Measurements from ENCODE around the gene ANP32E.
A peak's percentile ranks its signal among the peaks of the same experiment; 100 is the strongest.
"Not testable (repeated sequence)": the region's sequence is repeated elsewhere in the genome, so short reads cannot be mapped to it uniquely, and the experiment has no call there.

The ANP32E gene

DNA sequence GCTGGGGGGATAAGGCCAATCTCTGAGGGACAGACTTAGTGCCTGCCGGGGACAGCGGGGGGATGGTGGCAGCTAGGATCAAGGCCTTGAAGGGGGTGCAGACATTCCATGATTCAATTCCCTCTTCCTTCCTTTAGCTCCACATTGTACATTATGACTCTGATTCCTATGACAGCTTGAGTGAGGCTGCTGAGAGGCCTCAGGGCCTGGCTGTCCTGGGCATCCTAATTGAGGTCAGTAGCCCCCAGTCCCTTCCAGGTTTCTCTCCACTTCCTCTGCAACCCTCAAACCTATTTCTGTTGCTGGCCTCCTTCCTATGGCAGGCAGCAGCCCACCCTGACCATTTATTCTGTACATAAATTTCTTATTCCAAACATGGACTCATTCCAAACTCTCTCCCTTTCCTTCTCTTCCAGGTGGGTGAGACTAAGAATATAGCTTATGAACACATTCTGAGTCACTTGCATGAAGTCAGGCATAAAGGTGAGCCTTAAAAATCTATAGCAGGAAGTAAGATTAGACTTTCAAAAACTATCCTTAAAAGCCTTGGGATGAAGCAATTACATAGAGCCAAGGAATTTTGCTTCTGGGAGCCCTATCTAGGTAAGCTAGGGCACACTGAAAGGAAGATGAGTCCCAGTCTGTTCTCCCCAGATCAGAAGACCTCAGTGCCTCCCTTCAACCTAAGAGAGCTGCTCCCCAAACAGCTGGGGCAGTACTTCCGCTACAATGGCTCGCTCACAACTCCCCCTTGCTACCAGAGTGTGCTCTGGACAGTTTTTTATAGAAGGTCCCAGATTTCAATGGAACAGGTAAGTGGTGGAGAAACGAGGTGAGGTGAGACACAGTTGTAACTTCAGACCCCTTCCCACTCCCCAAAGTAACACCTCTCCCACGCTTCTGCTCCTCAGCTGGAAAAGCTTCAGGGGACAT lies 26.7 kb upstream of the ANP32E start:
- no peak overlapping the region for H3K9ac ChIP-seq (ENCODE audit: low read depth, low read length)
- H3K36me3 ChIP-seq (ENCODE audit: insufficient read depth, low read length): peaks cover 22% of the 10 kb centered on the region; the same call in 1 of the 2 replicates
- H3K9me3 ChIP-seq (ENCODE audit: control insufficient read depth, insufficient read depth, low read length): no peaks in the 10 kb centered on the region
- peaks cover 3% of the 10 kb centered on the region; the same call in 1 of the 2 replicates for H3K4me1 ChIP-seq (ENCODE audit: insufficient read depth, low read length)

DNA sequence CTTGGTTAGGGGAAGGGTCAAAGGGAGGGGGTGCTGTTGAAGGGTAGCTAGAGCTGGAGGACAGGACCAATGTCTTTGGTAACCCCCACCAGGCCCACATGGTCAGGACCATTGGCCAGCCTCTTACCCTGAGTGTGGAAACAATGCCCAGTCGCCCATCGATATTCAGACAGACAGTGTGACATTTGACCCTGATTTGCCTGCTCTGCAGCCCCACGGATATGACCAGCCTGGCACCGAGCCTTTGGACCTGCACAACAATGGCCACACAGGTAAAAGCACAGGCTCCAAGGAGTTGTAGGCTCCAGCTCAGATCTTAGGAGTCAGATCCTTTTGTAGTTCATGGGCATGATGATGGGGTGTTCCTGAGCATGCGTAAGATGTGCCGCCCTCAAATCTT lies 25.5 kb upstream of the ANP32E start:
- H3K4me1 ChIP-seq (ENCODE audit: insufficient read depth, low read length): peaks cover 3% of the 10 kb centered on the region; the same call in 1 of the 2 replicates
- no peak overlapping the region for H3K9ac ChIP-seq (ENCODE audit: low read depth, low read length)
- H3K9me3 ChIP-seq (ENCODE audit: control insufficient read depth, insufficient read depth, low read length): no peaks in the 10 kb centered on the region
- peaks cover 12% of the 10 kb centered on the region; the same call in 1 of the 2 replicates for H3K36me3 ChIP-seq (ENCODE audit: insufficient read depth, low read length)

DNA sequence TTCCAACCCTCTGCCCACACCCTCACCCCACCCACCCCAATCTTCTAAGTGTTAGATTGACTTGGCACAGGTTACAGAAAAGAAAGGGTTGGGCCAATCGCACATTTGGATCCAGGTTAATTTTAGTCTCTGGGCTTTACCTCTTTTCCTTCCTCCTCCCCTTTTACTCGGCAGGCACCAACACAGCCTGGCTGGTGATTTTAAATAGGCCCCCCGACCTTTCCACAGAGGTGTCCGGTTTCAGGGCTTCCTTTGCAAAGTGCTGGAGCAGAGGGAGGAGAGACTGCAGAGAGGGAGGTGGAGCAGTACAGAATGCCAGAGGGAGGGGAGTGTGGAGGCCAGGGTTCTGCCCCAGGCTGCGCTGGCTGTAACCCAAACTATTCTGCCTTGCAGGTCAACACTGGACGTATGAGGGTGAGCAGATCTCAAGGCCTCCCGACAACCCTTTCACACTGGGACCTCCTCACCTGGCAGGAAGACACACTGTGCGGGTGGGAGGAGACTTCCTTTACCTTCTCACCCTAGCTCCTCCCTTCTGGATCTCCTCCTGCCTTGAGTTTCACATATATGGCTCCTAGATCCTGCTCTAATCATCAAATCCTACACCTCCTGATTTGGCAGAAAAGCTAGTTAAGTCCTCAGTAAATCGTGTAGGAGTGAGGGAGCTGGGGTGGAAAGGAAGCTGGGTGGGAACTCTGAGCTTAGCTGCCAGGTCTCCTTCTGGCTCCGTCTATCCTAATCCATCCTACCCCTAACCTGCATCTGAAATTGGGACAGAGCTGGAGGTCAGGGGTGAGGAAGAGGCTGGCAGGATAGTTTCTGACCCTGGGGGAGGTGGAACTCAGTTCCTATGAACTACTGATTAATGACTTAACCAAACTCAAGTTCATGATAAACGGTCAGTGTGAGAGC lies 24.1 kb upstream of the ANP32E start:
- Histone ChIP-seq H3K4me1 (ENCODE audit: insufficient read depth, low read length) (peaks cover 3% of the 10 kb centered on the region; the same call in 1 of the 2 replicates), H3K9me3 (ENCODE audit: control insufficient read depth, insufficient read depth, low read length) (no peaks in the 10 kb centered on the region), H3K9ac (ENCODE audit: low read depth, low read length) (peak overlapping the region; percentile 69), H3K36me3 (ENCODE audit: insufficient read depth, low read length) (peaks cover 6% of the 10 kb centered on the region; the same call in 1 of the 2 replicates)

DNA sequence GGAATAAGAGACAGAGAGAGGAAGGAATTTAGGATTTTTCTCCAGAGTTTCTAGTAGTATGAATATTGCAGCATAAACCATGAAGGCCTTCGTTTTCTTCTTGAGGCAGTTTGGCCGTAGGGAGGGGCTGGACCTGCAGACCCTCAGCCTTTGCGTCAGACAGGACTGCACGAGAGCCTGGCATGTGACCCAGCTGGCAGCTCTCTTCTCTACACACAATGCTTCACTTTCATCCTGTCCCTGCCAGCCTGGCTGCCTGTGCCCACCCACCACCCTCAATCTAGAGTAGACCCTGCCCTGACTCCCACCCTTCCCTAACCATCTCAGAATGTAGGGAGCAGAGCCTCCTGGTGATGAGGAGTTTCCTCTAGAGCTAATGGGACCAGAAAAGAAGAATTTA lies 23.3 kb upstream of the ANP32E start:
- no peaks in the 10 kb centered on the region for H3K9me3 ChIP-seq (ENCODE audit: control insufficient read depth, insufficient read depth, low read length)
- H3K4me1 ChIP-seq (ENCODE audit: insufficient read depth, low read length): peaks cover 3% of the 10 kb centered on the region; the same call in 1 of the 2 replicates
- H3K9ac ChIP-seq (ENCODE audit: low read depth, low read length): peak overlapping the region; percentile 69
- peaks cover 1% of the 10 kb centered on the region; the same call in 1 of the 2 replicates for H3K36me3 ChIP-seq (ENCODE audit: insufficient read depth, low read length)

DNA sequence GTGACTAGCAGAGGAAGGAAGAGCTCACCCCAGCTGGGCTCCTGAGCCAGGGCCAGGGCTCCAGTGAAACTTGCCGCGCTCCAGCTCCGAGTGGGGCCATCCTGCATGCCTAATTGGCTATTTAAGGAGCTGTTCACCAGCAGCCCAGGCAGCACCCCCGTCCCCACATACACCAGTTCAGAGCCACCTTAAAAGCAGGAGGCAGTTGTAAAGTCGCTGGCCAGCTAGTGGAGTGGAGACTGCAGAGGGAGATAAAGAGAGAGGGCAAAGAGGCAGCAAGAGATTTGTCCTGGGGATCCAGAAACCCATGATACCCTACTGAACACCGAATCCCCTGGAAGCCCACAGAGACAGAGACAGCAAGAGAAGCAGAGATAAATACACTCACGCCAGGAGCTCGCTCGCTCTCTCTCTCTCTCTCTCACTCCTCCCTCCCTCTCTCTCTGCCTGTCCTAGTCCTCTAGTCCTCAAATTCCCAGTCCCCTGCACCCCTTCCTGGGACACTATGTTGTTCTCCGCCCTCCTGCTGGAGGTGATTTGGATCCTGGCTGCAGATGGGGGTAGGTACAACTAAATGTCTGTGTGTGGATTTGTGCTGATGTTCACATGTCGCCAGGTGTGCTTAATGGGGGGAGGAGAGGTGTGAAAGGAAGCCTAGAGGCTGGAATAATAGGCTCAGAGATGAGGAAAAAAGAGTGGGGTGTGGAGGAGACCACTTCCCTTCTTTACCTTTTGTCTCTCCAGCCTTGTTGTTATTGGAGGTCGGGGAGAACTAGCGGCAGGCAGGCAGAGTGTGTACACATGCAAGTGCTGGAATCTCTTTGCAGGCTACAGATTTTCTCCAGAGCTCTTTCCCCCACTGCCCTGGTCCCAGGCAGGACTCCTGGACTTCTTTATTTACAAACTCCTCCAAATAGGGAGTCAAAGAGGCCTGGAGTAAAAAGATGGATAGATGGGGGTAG lies 22.0 kb upstream of the ANP32E start, which contains the start of gene CA14:
CA14 (plus strand) TSS at position 151 of the 962 bp plus-strand sequence; CDS start at position 506, 355 bp downstream.
- peak within 1 kb of the TSS; percentile 69 for H3K9ac ChIP-seq (ENCODE audit: low read depth, low read length)
- H3K36me3 ChIP-seq (ENCODE audit: insufficient read depth, low read length): no peaks in the 10 kb centered on the region
- H3K9me3 ChIP-seq (ENCODE audit: control insufficient read depth, insufficient read depth, low read length): no peaks in the 10 kb centered on the region
- peaks cover 3% of the 10 kb centered on the region; the same call in 1 of the 2 replicates for H3K4me1 ChIP-seq (ENCODE audit: insufficient read depth, low read length)

DNA sequence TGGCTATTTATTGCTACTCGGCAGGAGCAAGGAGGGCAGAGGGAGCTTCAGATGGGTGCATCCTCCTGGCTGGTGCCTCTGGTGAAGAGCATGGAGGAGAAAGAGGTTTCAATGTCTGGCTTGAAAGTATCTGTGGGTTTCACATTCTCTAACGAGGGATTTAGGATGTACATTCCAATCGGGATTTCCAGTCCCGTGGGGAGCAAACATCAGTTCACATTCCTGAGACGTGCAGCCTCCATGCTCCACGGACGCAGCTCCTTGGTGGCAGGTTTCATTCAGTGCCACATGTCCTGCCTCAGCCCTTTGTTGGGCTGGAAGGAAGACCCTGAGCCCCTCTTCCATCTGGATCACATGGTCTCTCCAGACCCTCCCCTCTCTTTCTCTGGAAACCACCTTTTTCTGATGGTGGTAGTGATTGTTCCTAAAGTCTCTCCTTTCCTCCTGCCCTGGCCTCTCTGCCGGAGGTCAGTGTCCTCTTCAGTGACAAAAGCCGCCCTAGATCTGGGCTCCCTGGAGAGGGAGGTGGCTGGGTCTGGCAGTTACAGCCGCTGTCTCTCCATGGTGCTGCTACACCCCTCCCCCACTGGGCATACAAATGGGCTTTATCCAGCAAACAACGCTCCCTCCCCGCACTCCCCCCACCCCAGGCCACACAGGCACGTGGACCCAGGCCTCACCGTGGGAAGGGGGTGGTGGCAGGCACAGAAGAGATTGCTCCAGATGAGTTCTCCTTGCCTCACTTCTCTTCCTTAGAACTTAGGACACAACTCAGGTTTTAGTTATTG lies 20.8 kb upstream of the ANP32E start:
- Histone ChIP-seq H3K9me3 (ENCODE audit: control insufficient read depth, insufficient read depth, low read length) (no peaks in the 10 kb centered on the region), H3K36me3 (ENCODE audit: insufficient read depth, low read length) (no peaks in the 10 kb centered on the region), H3K9ac (ENCODE audit: low read depth, low read length) (peak overlapping the region; percentile 69), H3K4me1 (ENCODE audit: insufficient read depth, low read length) (peaks cover 3% of the 10 kb centered on the region; the same call in 1 of the 2 replicates)

DNA sequence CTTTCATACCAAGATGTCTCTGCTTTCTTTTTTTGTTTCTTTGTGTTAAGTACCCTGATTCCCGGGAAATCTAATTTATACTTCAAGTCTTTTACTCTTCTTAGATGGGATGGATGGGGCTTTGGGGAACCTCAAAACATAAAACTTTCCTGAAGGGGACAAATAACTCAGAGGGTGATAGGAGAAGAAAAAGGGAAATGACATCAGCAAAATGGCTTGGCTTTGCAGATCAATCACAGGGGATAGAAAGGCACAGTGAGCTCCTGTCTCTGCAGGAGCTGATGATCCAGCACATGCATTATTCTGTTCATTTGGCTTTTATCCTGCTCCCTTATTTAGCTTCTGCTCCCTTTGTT lies 20.3 kb upstream of the ANP32E start:
- peaks cover 3% of the 10 kb centered on the region; the same call in 1 of the 2 replicates for H3K4me1 ChIP-seq (ENCODE audit: insufficient read depth, low read length)
- no peaks in the 10 kb centered on the region for H3K9me3 ChIP-seq (ENCODE audit: control insufficient read depth, insufficient read depth, low read length)
- no peaks in the 10 kb centered on the region for H3K36me3 ChIP-seq (ENCODE audit: insufficient read depth, low read length)
- peak overlapping the region; percentile 69 for H3K9ac ChIP-seq (ENCODE audit: low read depth, low read length)

DNA sequence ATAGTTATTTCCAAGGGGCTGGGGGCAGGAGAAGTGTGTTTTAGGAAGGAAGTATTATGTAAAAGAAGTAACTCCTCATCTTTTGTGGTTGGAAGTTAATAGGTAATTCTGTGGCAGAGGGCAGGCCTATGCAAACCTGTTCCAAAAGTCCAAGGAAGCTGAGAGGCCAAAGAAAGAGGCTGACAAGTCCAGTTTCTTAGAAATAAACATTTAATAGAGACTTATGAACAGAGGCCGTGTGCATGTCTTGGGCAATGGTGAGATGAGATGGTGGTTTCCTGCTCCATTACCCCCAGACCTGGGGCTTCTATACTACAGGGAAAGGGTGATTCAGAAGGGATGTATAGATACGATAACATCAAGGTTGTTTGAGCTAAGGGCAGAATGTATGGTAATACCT lies 14.0 kb upstream of the ANP32E start:
- no peak overlapping the region; the same call in 1 of the 2 replicates for H3K9ac ChIP-seq (ENCODE audit: low read depth, low read length)
- no peaks in the 10 kb centered on the region for H3K9me3 ChIP-seq (ENCODE audit: control insufficient read depth, insufficient read depth, low read length)
- H3K36me3 ChIP-seq (ENCODE audit: insufficient read depth, low read length): no peaks in the 10 kb centered on the region
- H3K4me1 ChIP-seq (ENCODE audit: insufficient read depth, low read length): no peaks in the 10 kb centered on the region

DNA sequence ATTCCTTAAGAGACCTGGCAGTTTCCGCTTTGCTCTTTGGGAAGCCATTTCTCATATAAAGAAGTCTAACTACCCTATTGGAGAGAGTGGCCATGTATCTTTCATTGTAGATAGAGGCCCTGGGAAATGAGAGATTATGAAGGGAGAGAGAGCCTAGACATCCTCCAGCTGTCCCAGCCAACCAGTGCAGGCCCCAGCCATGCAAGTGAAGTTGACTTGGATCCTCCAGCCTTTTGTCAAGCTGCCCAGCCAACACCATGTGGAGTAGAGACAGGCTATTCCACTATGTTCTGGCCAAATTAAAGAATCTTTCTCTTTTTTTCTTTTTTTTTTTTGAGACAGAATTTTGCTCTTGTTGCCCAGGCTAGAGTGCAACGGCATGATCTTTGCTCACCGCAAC lies 7.1 kb upstream of the ANP32E start:
- H3K9ac ChIP-seq (ENCODE audit: low read depth, low read length): no peak overlapping the region
- H3K9me3 ChIP-seq (ENCODE audit: control insufficient read depth, insufficient read depth, low read length): no peaks in the 10 kb centered on the region; the same call in 1 of the 2 replicates
- no peaks in the 10 kb centered on the region for H3K36me3 ChIP-seq (ENCODE audit: insufficient read depth, low read length)
- H3K4me1 ChIP-seq (ENCODE audit: insufficient read depth, low read length): no peaks in the 10 kb centered on the region

DNA sequence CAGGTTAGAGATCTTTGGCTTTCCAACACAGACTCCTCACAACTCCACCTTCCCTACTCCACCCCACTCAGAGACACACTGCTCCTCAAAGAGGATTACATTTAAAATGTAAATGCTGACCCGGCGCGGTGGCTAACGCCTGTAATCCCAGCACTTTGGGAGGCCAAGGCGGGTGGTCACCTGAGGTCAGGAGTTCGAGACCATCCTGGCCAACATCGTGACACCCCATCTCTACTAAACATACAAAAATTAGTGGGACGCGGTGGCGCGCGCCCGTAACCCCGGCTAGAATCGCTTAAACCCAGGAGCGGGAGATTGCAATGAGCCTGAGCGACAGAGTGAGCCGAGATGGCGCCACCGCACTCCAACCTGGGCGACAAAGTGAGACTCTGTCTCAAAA lies 1.8 kb upstream of the ANP32E start:
- H3K9ac ChIP-seq (ENCODE audit: low read depth, low read length): no peak overlapping the region
- H3K4me1 ChIP-seq (ENCODE audit: insufficient read depth, low read length): peaks cover 10% of the 10 kb centered on the region
- no peaks in the 10 kb centered on the region for H3K36me3 ChIP-seq (ENCODE audit: insufficient read depth, low read length)
- no peaks in the 10 kb centered on the region; the same call in 1 of the 2 replicates for H3K9me3 ChIP-seq (ENCODE audit: control insufficient read depth, insufficient read depth, low read length)

DNA sequence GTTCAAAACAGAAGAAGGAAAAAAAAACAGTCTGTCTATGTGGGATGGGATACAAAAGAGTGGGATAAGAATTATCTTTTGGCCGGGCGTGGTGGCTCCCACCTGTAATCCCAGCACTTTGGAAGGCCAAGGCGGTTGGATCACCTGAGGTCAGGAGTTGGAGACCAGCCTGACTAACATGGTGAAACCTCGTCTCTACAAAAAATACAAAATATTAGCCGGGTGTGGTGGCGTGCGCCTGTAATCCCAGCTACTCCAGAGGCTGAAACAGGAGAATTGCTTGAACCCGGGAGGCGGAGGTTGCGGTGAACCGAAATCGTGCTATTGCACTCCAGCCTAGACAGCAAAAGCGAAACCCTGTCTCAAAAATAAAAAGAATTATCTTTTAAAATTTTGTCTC lies 1.3 kb upstream of the ANP32E start:
- H3K36me3 ChIP-seq (ENCODE audit: insufficient read depth, low read length); H3K9me3 ChIP-seq (ENCODE audit: control insufficient read depth, insufficient read depth, low read length); H3K9ac ChIP-seq (ENCODE audit: low read depth, low read length): not testable (repeated sequence)
- H3K4me1 ChIP-seq (ENCODE audit: insufficient read depth, low read length): peaks cover 10% of the 10 kb centered on the region

DNA sequence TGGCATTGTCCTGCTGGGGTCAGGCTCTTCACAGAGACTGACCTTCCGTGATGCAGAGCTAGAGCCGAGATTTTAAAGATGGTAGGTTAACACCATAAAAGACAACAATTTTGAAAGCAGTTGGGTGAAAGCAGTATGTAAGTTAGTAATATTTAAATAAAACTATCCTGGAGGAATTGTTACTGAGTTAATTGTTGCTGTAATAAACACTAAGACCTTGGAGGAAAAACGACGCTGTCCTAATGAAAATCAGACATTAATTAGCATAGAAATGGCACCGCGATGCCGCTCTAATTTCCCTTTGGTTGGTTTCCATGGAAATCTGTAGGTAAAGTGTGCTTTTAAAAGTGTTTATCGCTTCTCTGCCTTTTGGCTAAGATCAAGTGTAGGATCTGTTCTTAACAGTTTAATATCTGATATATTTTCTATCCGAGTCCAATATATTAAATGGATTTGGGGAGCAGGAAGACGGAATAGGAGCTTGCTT lies 745 bp upstream of the ANP32E start:
- peak overlapping the region; percentile 72 for H3K9ac ChIP-seq (ENCODE audit: low read depth, low read length)
- H3K4me1 ChIP-seq (ENCODE audit: insufficient read depth, low read length): peaks cover 10% of the 10 kb centered on the region
- H3K9me3 ChIP-seq (ENCODE audit: control insufficient read depth, insufficient read depth, low read length): no peaks in the 10 kb centered on the region; the same call in 1 of the 2 replicates
- H3K36me3 ChIP-seq (ENCODE audit: insufficient read depth, low read length): peaks cover 1% of the 10 kb centered on the region; the same call in 1 of the 2 replicates
